Body of pancreas (tissue), 4 donors: Measurements from ENCODE around the gene DEFB123. TPM values are rescaled to one million over a fixed set of nuclear protein-coding genes. Genes with fewer than 3 reads are reported as not detected.
A peak's percentile ranks its signal among the peaks of the same experiment; 100 is the strongest.

Experiments
- ATAC-seq: fragments of 150-250 bp; one replicate; pipeline ENCODE4 v1.9.1; 2016
- DNase-seq, 4 donors: peaks; one replicate each; pipeline ENCODE4 v3.0.0-alpha.2; 2019
- H3K27ac ChIP-seq, 4 donors: fragments of 200-600 bp; sonication (generic); 1 replicate in 3 of 4; 2 replicates in 1 of 4; pipeline versions ENCODE4 v1.5.1 to v1.6.1; 2016 to 2019; ENCODE audit warnings: mild to moderate bottlenecking in 1 of 4, mixed read lengths in 1 of 4, moderate library complexity in 1 of 4
- H3K27me3 ChIP-seq, 2 donors: fragments of 200-600 bp; sonication (generic); one replicate each; pipeline ENCODE4 v1.6.0; 2016; ENCODE audit warnings: mild to moderate bottlenecking in 1 of 2
- H3K36me3 ChIP-seq, 2 donors: fragments of 200-600 bp; sonication (generic); replicated peaks in 1 of 2; 2 replicates each; pipeline ENCODE4 v1.5.1; 2016; ENCODE audit warnings: low read depth in 2 of 2; ENCODE audit not compliant: insufficient read depth in 1 of 2
- H3K4me1 ChIP-seq: fragments of 200-600 bp; sonication (generic); one replicate; pipeline ENCODE4 v1.6.0; 2016
- H3K4me3 ChIP-seq, 2 donors: fragments of 200-600 bp; sonication (generic); 1 replicate in 1 of 2; 2 replicates in 1 of 2; pipeline ENCODE4 v1.5.1; 2016 to 2019
- H3K9me3 ChIP-seq, 3 donors: fragments of 200-600 bp; sonication (generic); 1 replicate in 2 of 3; 2 replicates in 1 of 3; pipeline ENCODE4 v1.5.1; 2016
- POLR2A ChIP-seq, 3 donors: fragments of 450-650 bp; IDR thresholded peaks; one replicate each; pipeline ENCODE4 v1.6.1; 2016; ENCODE audit warnings: antibody characterized with exemption in 3 of 3, mild to moderate bottlenecking in 2 of 3
- WGBS, 2 donors: methylation state at CpG; one replicate each; pipeline ENCODE4 v1.1.5; 2017; 5-methylcytosine and 5-hydroxymethylcytosine counted together
- intact Hi-C: fragments of 100-400 bp; cut with DNase I; formaldehyde crosslinking; loops from one replicate; pipeline ENCODE4 v1.15.1; 2023
- total RNA-seq, 2 donors: library from RNA; depleted of rRNA; stranded (reverse); fragments of >200 nt; gene quantifications; one replicate each; pipeline ENCODE4 v1.1.0, GENCODE V29; 2016
- TF ChIP-seq, protein P1 (sequence below), 7 experiments: fragments of 450-650 bp in 4 of 7; fragments of 200-600 bp in 3 of 7; sonication (generic) in 3 of 7; IDR thresholded peaks; one replicate each; pipeline ENCODE4 v1.5.1; 2016 to 2019; ENCODE audit warnings: antibody characterized with exemption in 7 of 7

Gene DEFB123
- total RNA-seq, 2 donors from 2014 or later, result not detected

DNA sequence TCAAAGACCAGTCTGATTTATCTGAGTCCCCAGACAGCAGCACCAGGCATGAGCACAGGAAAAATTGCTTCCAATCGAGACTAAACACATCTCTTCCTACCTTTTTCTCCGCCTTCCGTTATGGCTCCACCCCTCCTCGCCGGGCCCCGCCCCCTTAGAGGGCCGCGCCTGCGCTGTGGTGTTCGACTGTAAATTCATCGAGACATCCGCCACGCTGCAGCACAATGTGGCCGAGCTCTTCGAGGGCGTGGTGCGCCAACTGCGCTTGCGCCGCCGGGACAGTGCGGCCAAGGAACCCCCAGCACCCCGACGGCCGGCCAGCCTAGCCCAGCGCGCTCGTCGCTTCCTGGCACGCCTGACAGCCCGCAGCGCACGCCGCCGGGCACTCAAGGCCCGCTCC, 43.6 kb downstream of the DEFB123 start:
- DNase-seq, result no peak
- no peaks in the 10 kb centered on the region for H3K36me3 ChIP-seq
- peaks cover 10% of the 10 kb centered on the region for H3K4me1 ChIP-seq
- no peak for TF ChIP-seq POLR2A (IDR thresholded peaks at IDR 0.05)
- TF ChIP-seq, protein P1, sequence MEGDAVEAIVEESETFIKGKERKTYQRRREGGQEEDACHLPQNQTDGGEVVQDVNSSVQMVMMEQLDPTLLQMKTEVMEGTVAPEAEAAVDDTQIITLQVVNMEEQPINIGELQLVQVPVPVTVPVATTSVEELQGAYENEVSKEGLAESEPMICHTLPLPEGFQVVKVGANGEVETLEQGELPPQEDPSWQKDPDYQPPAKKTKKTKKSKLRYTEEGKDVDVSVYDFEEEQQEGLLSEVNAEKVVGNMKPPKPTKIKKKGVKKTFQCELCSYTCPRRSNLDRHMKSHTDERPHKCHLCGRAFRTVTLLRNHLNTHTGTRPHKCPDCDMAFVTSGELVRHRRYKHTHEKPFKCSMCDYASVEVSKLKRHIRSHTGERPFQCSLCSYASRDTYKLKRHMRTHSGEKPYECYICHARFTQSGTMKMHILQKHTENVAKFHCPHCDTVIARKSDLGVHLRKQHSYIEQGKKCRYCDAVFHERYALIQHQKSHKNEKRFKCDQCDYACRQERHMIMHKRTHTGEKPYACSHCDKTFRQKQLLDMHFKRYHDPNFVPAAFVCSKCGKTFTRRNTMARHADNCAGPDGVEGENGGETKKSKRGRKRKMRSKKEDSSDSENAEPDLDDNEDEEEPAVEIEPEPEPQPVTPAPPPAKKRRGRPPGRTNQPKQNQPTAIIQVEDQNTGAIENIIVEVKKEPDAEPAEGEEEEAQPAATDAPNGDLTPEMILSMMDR (IDR thresholded peaks at IDR 0.05), result no peak
- no peak overlapping the region for H3K4me3 ChIP-seq
- ATAC-seq, result no peak
- no peaks in the 10 kb centered on the region for H3K9me3 ChIP-seq
- no peak overlapping the region for H3K27ac ChIP-seq
- peaks cover 0 to 6% of the 10 kb centered on the region in 2 donors for H3K27me3 ChIP-seq
- 7 to 28% methylated on average over 8 to 36 of the region's 36 CpGs for WGBS, 2 donors
- intact Hi-C loops, result no loop called here

DNA sequence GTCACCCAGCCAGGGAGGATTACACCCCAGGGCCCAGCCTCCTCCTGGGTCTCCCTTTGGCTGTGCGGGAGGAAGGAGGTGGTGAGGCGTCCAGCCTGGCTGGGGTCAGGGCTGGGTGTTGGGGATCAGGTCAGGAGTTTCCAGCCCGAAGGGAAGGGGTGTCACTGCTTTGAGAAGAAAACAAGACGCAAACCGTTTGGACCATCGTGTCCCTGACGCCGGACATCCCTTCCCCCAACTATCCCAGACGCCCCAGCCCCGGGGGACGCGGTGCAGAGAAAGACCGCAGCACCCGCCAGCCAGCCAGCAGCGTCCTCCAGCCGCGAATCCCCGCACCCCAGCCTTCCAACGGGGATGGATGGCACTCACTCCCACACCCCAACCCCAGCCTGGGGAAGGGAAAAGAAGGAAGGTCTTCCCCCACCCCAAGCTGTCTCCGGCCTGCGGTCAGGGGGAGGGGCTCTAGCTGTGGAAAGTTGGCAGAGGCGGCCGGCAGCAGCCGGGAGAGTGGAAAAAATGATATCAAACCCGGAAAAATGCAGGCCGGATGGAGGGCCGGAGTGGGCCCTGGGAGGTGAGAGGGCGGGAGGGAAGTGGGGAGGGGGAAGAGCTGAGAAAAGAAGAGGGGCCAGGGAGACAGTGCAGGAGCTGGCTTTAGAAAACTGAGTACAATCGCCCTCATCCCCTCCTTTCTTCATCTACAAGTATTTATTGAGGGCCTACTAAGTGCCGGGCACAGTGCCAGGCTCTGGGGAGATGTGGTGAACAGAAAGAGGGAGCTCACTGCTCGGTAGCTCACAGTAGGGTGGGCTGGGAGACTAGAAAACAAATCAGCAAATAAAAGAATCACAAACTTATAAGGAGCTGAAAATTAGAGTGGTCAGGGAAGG, 45.3 kb downstream of the DEFB123 start:
- 13 to 17% methylated on average over 25 to 31 of the region's 31 CpGs for WGBS, 2 donors
- Histone ChIP-seq H3K4me3 (no peak overlapping the region), H3K36me3 (no peaks in the 10 kb centered on the region), H3K9me3 (no peaks in the 10 kb centered on the region), H3K4me1 (peaks cover 10% of the 10 kb centered on the region), H3K27me3 (peaks cover 0 to 6% of the 10 kb centered on the region in 2 donors), H3K27ac (peak overlapping the region in 2 of 4 donors; percentile 13 to 47)
- ATAC-seq (peak; percentile 64), DNase-seq (peak in 3 of 4 donors; percentile 30 to 36 (median 34))
- TF ChIP-seq POLR2A (IDR thresholded peaks at IDR 0.05), result no peak
- TF ChIP-seq, protein P1 (IDR thresholded peaks at IDR 0.05), result no peak
- intact Hi-C loops, result no loop called here

DNA sequence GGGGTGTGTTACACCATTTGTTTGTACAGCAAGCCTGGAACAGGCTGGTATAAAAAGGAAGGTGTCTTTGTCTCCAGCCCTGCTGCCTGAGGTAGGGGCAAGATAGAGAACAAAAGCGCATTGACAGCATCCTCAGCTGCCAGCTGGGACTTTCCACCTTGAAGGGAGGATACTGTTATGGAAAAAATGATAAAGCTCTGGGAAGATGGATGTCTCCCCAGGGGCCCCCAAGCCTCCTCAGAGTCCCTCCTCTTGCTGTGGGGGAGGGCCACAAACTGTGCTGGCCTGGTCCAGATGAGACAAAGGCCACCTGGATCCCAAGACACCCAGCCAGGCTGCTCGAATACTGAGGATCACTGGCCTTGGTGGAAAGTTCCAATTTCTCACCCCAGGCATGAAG, 47.7 kb downstream of the DEFB123 start:
- Histone ChIP-seq H3K27ac (no peak overlapping the region), H3K9me3 (no peaks in the 10 kb centered on the region), H3K36me3 (no peaks in the 10 kb centered on the region), H3K4me3 (no peak overlapping the region), H3K27me3 (peaks cover 0 to 6% of the 10 kb centered on the region in 2 donors), H3K4me1 (peaks cover 10% of the 10 kb centered on the region)
- WGBS, 2 donors, result 67 to 79% methylated on average over 2 of the region's 2 CpGs
- ATAC-seq, result no peak
- intact Hi-C loops, result no loop called here
- DNase-seq, result no peak
- TF ChIP-seq POLR2A (IDR thresholded peaks at IDR 0.05), result no peak
- TF ChIP-seq, protein P1 (IDR thresholded peaks at IDR 0.05), result no peak

DNA sequence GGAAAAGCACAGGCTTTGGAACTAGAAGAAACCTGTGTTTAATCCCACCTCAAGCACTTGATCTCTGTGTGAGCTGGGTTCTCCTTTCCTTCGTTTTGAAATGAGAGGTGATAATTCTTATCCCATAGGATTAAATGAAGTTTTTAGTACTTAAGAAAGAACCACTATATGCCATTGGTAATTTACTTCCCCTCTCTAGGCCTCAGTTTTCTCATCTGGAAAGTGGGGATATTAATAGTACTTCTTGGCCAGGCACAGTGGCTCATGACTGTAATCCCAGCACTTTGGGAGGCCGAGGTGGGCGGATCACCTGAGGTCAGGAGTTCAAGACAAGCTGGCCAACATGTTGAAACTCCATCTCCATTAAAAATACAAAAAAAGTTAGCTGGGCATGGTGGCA, 48.7 kb downstream of the DEFB123 start:
- Histone ChIP-seq H3K27ac (no peak overlapping the region), H3K9me3 (no peaks in the 10 kb centered on the region), H3K27me3 (peaks cover 0 to 3% of the 10 kb centered on the region in 2 donors), H3K4me1 (peaks cover 10% of the 10 kb centered on the region), H3K4me3 (no peak overlapping the region), H3K36me3 (no peaks in the 10 kb centered on the region)
- ATAC-seq (no peak), DNase-seq (no peak)
- intact Hi-C loops, result no loop called here
- TF ChIP-seq, protein P1 (IDR thresholded peaks at IDR 0.05), result no peak
- TF ChIP-seq POLR2A (IDR thresholded peaks at IDR 0.05), result no peak
- whole genome bisulfite sequencing, 2 donors, result 70 to 74% methylated on average over 3 of the region's 3 CpGs
